GM21528 (cell line): ENCODE measurements around the gene NCF1.
"Not testable (repeated sequence)": the region's sequence is repeated elsewhere in the genome, so short reads cannot be mapped to it uniquely, and the experiment has no call there.

ENCODE experiments used
- ATAC-seq: cut with Tn5 transposase; IDR thresholded peaks from one replicate; pipeline ENCODE4 v1.9.1; 2021; ENCODE audit warnings: mild to moderate bottlenecking, moderate library complexity; ENCODE audit not compliant: unreplicated experiment, low FRiP score

The NCF1 gene

DNA sequence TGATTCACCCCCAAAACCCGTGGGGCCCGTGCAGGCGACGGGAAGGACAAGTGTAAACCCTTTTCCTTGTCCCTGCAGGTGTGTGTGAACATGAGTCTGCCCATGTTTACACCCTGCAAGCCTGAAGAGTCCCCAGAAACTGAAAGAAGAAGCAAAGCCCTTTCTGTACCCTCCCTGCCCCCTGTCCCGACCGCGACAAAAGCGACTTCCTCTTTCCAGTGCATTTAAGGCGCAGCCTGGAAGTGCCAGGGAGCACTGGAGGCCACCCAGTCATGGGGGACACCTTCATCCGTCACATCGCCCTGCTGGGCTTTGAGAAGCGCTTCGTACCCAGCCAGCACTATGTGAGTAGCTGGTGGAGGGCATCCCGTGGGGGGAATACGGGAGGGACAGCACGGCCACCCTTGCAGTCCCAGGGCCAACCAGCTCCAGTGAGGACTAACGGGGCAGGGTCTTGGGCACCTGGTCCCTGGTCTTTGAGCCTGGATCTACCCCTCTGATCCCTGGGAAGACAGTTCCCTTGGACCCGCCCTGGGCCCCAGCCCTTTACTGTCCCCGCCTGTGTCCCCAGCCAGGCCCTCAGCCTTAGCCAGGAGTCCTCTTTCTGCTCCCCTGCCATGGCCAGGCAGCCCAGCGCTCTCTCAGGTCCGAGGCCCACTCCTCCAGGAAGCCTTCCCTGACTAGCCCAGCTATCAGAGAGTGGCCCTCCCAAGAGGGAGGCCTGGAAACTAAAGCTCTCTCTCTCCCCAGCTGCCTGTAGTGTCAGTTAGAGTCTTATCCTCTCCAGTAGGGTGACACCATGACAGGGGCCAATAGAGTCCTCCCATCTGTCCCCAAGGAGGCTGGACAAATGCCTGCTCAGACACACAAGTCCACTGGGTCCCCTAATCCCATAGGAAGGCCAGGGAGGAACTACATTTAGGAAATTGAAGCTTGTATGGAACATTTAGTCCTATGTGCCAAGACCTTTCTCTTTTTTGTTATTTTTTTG lies at the start of gene NCF1:
TSS of gene NCF1 (plus strand) at position 252 of the 991 bp plus-strand sequence. CDS start at position 273, 21 bp downstream.
- ATAC-seq: not testable (repeated sequence)

GRCh38 chr7:74725840-74726239 lies 48.0 kb upstream of the NCF1 start:
- ATAC-seq: no peak

DNA sequence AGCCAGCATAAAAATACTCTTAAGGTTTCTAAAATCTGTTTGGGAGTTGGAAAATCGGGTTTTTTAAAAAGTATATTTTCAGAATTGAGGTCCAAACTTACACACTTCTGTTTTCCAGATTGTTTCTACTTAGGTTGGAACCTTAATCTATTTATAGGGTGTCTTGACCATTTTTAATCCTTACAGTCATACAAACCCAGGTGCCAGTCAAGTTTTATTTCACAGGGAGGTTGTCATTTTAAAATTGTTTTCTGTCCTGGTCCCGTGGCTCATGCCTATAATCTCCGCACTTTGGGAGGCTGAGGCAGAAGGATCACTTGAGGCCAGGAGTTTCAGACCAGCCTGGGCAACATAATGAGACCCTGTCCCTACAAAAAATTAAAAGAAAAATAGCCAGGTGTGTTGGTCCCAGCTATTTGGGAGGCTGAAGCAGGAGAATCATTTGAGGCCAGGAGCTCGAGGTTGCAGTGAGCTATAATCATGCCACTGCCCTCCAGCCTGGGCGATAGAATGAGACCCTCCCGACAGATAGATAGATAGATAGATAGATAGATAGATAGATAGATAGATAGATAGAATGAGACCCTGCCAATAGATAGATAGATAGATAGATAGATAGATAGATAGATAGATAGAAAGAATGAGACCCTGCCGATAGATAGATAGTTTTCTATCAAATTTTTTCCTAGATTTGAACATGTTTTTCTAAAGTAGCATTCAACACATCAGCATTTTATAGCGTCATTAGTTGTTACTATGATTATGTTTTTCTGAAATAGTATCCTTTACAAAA lies 47.3 kb upstream of the NCF1 start:
- no peak for ATAC-seq

GRCh38 chr7:74728686-74729085 lies 45.1 kb upstream of the NCF1 start:
- not testable (repeated sequence) for ATAC-seq

DNA sequence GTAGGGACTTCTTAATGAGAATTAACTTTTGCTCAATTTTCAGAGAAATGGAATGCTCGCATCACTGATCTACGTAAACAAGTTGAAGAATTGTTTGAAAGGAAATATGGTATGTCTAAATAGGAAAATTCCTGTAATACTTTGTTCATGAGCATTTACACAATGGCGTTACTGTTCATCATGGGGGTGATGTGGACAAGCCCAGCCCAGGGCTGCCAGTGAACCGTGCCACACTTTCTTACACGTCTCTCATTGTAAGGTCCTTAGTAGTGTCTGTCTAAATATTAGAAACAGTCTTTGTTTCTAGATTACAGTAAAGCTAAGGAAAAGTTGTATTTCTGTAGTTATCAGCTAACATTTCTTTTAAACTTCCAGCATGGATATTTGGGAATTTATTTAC lies 43.6 kb upstream of the NCF1 start:
- ATAC-seq: not testable (repeated sequence)

DNA sequence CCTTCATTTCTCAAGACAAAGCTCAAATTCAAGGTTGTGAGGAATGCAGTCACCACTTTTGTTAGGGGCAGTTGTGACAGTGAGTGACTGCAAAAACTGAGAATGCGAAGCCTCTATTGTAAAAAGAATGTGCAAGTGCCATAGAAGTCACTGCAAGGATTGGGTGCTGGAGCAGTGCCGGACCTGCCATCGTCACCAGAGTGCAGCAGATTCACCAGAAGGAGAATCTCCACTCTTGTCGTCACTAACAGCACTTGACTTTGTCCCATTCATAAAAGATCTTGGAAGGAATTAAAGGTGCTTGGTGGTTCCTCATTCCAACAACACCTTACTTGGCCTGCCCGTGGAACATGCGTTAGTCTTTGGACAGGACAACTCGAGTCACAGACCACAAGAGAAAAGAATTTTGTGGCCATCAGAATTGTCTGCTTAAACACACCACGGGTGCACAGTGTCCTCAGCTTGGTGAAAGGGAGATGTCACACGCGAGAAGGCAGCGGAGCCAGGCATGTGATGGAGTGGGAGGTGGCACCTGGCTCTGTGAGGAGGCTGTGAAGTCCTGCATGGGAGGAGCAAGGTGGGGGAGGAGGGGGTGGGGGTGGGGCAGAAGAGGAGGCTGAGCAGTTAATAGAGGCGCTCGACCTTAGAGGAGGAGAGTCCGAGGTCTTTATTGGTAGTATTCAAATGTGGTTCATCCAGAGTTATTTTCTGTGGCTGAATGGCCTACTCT lies 33.7 kb upstream of the NCF1 start:
- not testable (repeated sequence) for ATAC-seq

GRCh38 chr7:74743936-74744557 lies 29.8 kb upstream of the NCF1 start:
- ATAC-seq: not testable (repeated sequence)

- not testable (repeated sequence) for ATAC-seq
Observed at GRCh38 chr7:74753921-74754482, 19.8 kb upstream of the NCF1 start.

DNA sequence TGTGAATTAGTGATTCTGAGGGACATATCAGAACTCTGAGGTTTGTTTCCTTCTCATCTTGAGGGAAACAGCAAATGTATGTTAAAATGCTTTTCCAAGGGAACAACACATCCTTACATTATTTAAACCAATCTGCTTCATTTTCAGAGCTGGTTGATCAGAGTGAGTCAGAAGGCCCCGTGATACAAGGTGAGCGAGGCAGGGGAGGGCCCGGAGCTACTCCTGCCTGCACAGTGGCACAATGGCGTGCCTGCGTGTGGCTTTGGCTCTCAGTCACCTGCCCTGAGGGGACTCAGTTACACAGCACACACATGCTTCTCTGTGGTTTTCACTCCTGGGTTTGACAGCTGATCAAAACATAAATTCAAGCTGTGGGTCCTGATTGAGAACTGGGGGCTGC lies 17.1 kb upstream of the NCF1 start:
- ATAC-seq: not testable (repeated sequence)

GRCh38 chr7:74758268-74758667 lies 15.5 kb upstream of the NCF1 start:
- ATAC-seq: not testable (repeated sequence)

DNA sequence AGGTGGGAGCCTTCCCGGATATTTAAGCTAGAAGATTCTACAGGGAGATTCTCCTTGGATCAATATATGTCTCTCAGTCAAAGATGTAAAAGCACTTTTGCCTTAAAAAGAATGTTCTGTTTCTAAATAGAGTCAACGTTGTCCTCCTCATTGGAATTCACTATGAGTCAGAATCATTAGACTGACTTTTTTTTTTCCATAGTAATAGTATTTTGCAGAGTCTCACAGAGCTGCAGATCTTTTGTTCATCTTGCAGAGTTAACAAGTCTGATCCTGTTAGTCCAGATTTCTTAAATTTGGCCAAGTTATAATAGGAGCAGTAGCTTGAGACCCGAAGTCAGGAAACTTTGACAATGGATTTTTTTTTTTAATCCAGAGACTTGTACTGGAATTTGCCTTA lies 14.8 kb upstream of the NCF1 start:
- not testable (repeated sequence) for ATAC-seq

DNA sequence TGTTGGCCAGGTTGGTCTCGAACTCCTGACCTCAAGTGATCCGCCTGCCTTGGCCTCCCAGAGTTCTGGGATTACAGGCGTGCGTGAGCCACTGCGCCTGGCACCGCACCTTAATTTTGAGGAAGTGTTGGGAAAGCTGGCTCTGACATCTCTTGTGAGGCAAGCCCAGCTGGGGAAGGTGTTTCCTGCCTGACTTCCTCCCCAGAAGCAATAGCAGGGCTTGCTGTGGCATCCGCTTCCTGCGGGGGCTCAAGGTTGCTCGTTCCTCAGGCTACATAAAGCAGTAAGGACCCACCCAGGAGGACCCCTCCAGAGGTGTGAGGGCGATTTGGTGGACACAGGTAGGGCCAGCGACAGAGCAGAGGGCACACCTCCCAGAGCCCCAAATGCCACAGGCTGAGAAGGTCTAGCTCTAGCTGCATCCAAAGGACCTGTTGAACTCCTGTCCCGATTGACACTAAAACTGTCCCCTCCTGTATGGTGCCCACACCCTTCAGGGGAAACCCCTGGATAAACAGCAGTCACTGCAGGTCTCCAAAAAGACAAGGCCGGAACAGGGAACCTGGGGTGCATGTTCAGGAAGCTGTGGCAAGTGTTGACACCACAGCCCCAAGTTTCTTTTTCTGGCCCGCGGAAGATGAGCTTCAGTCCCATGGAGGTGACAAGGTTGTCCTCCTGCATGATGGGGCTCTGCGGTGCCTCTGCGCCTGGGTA lies 8.4 kb upstream of the NCF1 start:
- peak; percentile 25 for ATAC-seq

GRCh38 chr7:74766509-74766908 lies 7.3 kb upstream of the NCF1 start:
- not testable (repeated sequence) for ATAC-seq

GRCh38 chr7:74766991-74767390 lies 6.8 kb upstream of the NCF1 start:
- ATAC-seq: not testable (repeated sequence)

DNA sequence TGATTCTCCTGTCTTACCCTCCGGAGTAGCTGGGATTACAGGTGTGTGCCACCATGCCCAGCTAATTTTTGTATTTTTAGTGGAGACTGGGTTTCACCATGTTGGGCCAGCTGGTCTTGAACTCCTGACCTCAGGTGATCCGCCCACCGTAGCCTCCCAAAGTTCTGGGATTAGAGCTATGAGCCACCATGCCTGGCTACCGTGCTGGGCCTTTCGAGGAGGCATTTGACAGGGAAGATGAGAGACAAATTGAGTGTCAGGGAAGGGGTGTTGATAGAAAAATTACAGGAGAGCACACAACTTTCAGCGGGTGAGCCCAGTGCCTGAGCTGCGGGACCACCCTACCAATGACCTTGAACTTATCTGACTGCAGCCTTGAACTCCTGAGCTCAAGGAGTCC lies 3.7 kb upstream of the NCF1 start:
- not testable (repeated sequence) for ATAC-seq

DNA sequence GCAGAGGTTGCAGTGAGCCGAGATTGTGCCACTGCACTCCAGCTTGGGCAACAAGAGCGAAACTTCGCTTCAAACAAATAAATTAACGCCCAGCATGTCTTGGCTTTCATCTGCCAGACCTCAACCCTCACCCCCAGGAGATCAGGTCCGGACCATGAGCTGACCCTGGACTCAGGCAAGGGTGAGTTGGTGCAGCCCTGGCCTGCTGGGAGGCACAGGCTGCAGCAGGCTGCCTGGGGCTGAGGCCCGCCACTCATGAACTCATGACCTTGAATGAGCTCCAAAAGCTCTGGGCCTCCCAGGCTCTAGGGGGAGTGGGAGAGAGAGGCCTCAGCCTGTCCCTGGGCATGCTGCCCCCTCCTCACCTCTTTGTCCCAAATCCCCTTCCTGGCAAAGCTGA lies 1.7 kb upstream of the NCF1 start:
- not testable (repeated sequence) for ATAC-seq

GRCh38 chr7:74775111-74775510 lies 1.3 kb downstream of the NCF1 start:
- ATAC-seq: not testable (repeated sequence)

GRCh38 chr7:74779053-74779452 lies 5.2 kb downstream of the NCF1 start:
- not testable (repeated sequence) for ATAC-seq

- ATAC-seq: not testable (repeated sequence)
Observed at GRCh38 chr7:74781746-74782145, 7.9 kb downstream of the NCF1 start.
